Glomerular endothelial cell (primary cell): ENCODE data around the gene GIMAP5. TPM values are rescaled to one million over a fixed set of nuclear protein-coding genes. Genes with fewer than 3 reads are reported as not detected.

Source experiments
- total RNA-seq: library from RNA; depleted of rRNA; stranded (reverse); fragments of >200 nt; gene quantifications from 2 replicates; pipeline ENCODE4 v1.2.3, GENCODE V29; 2015

The GIMAP5 gene
- total RNA-seq, 1 donor from 2014 or later: 28.6 TPM

Other genes starting within 250 kb of the GIMAP5 start
- 13.5 and 34.5 TPM in 2 replicates for gene GIMAP7, start 222.5 kb upstream of the GIMAP5 start, total RNA-seq
- gene GIMAP4, start 170.0 kb upstream of the GIMAP5 start, total RNA-seq: 83.5 and 97.6 TPM in 2 replicates
- 75.3 and 82.2 TPM in 2 replicates for gene GIMAP6, start 105.0 kb upstream of the GIMAP5 start, total RNA-seq
- gene GIMAP2, start 51.7 kb upstream of the GIMAP5 start, total RNA-seq: 31.6 and 33.6 TPM in 2 replicates
- gene GIMAP1, start 20.8 kb upstream of the GIMAP5 start, total RNA-seq: 6.5 and 12.1 TPM in 2 replicates
- not detected in 2 replicates for gene TMEM176B, start 62.9 kb downstream of the GIMAP5 start, total RNA-seq
- not detected in 2 replicates for gene TMEM176A, start 63.4 kb downstream of the GIMAP5 start, total RNA-seq
- not detected in 2 replicates for gene AOC1, start 115.1 kb downstream of the GIMAP5 start, total RNA-seq
- gene KCNH2, start 240.9 kb downstream of the GIMAP5 start, total RNA-seq: 0.87 TPM in 1 of 2 replicates, not detected in the other